HCT116 (cell line): ENCODE data around the gene MROH7. TPM values are rescaled to one million over a fixed set of nuclear protein-coding genes. Genes with fewer than 3 reads are reported as not detected.
A peak's percentile ranks its signal among the peaks of the same experiment; 100 is the strongest.

ENCODE experiments used
- ATAC-seq: fragments of 200-7000 bp; cut with Tn5 transposase; 2 replicates; pipeline ENCODE4 v1.9.1; 2020; ENCODE audit warnings: mild to moderate bottlenecking, moderate library complexity
- BruUV-seq: library from RNA; stranded (reverse); fragments of 400-500 nt; replicated peaks from 2 replicates; lab custom pipeline; 2021; lab: Mats Ljungman, UMichigan
- CTCF ChIA-PET: fragments of 300-600 bp; sonication (Branson Sonifier 250); formaldehyde crosslinking; loops from one replicate; lab custom pipeline; 2021; ENCODE audit warnings: antibody characterized with exemption; lab: Charles Lee
- POLR2A ChIA-PET: fragments of 300-600, 350-600 bp; sonication (Branson Sonifier 250); formaldehyde crosslinking; loops from one replicate; lab custom pipeline; 2021; ENCODE audit warnings: antibody characterized with exemption; lab: Charles Lee
- RAD21 ChIA-PET, 2 experiments: fragments of 300-600 bp; sonication (Branson Sonifier 250); formaldehyde crosslinking; loops; one replicate each; lab custom pipeline; 2023; ENCODE audit warnings: low total read pairs in 2 of 2; ENCODE audit not compliant: uncharacterized antibody in 2 of 2, unreplicated experiment in 2 of 2, low non-redundant PET in 1 of 2; lab: Charles Lee
- DNase-seq: peaks from one replicate; pipeline ENCODE4 v3.0.0-alpha.2; 2010; ENCODE audit warnings: low read depth, low spot score
- H2AFZ ChIP-seq: fragments of 200-600 bp; shearing (Covaris generic), sonication (generic); 2 replicates; pipeline ENCODE4 v1.6.1; 2017; ENCODE audit warnings: low read depth, mixed run types, mixed read lengths, antibody characterized with exemption, low read length; ENCODE audit not compliant: poor library complexity, severe bottlenecking
- H3K27ac ChIP-seq: 2 replicates; pipeline ENCODE4 v1.5.1; 2012; ENCODE audit warnings: low read depth, low read length
- H3K27me3 ChIP-seq: fragments of 200-600 bp; sonication (generic); 2 replicates; pipeline ENCODE4 v1.6.1; 2016; ENCODE audit warnings: mixed run types, low read length, mixed read lengths; ENCODE audit not compliant: insufficient read depth
- H3K36me3 ChIP-seq, 2 experiments: fragments of 200-500 bp in 1 of 2; fragments of 200-600 bp in 1 of 2; sonication (Bioruptor generic) in 1 of 2; sonication (generic) in 1 of 2; 2 replicates each; pipeline versions ENCODE4 v1.5.1 to v1.6.1; 2014 to 2016; ENCODE audit warnings: low read length in 2 of 2, inconsistent platforms in 1 of 2, mixed read lengths in 1 of 2, mixed run types in 1 of 2; ENCODE audit not compliant: insufficient read depth in 2 of 2, control insufficient read depth in 1 of 2
- H3K4me1 ChIP-seq, 2 experiments: fragments of 200-600 bp in 1 of 2; sonication (generic) in 1 of 2; 2 replicates each; pipeline versions ENCODE4 v1.5.1 to v1.6.1; 2012 to 2017; ENCODE audit warnings: low read length in 2 of 2, inconsistent platforms in 1 of 2, mild to moderate bottlenecking in 1 of 2, mixed read lengths in 1 of 2, mixed run types in 1 of 2, moderate library complexity in 1 of 2; ENCODE audit not compliant: insufficient read depth in 2 of 2, control insufficient read depth in 1 of 2
- H3K4me2 ChIP-seq: fragments of 200-600 bp; sonication (generic); 2 replicates; pipeline ENCODE4 v1.6.1; 2017; ENCODE audit warnings: mixed run types, low read length, mixed read lengths
- H3K4me3 ChIP-seq, 2 experiments: fragments of 200-600 bp in 1 of 2; sonication (generic) in 1 of 2; replicated peaks in 1 of 2; 2 replicates each; pipeline ENCODE4 v1.5.1; 2011 to 2016; ENCODE audit warnings: low read length in 2 of 2, control low read depth in 1 of 2, low read depth in 1 of 2, mild to moderate bottlenecking in 1 of 2, mixed read lengths in 1 of 2, mixed run types in 1 of 2
- H3K79me2 ChIP-seq: fragments of 200-600 bp; sonication (generic); 2 replicates; pipeline ENCODE4 v1.6.1; 2017; ENCODE audit warnings: mild to moderate bottlenecking, mixed run types, low read length, moderate library complexity, mixed read lengths; ENCODE audit not compliant: insufficient read depth
- H3K9ac ChIP-seq: fragments of 200-600 bp; sonication (generic); 2 replicates; pipeline ENCODE4 v1.6.1; 2016; ENCODE audit warnings: low read length, mixed read lengths
- H3K9me2 ChIP-seq: fragments of 200-600 bp; sonication (generic), shearing (Covaris generic); 2 replicates; pipeline ENCODE4 v1.6.1; 2017; ENCODE audit warnings: mixed run types, mild to moderate bottlenecking, moderate library complexity; ENCODE audit not compliant: insufficient read depth
- H3K9me3 ChIP-seq, 2 experiments: fragments of 200-500 bp in 1 of 2; fragments of 200-600 bp in 1 of 2; sonication (Bioruptor generic) in 1 of 2; sonication (generic) in 1 of 2; 2 replicates each; pipeline ENCODE4 v1.6.1; 2014 to 2017; ENCODE audit warnings: low read length in 2 of 2, mixed read lengths in 2 of 2, inconsistent platforms in 1 of 2, low read depth in 1 of 2, mild to moderate bottlenecking in 1 of 2, mixed run types in 1 of 2, moderate library complexity in 1 of 2; ENCODE audit not compliant: control insufficient read depth in 1 of 2, insufficient read depth in 1 of 2
- H4K20me1 ChIP-seq: fragments of 200-600 bp; sonication (generic), shearing (Covaris generic); 2 replicates; pipeline ENCODE4 v1.6.1; 2017; ENCODE audit warnings: mixed run types, mild to moderate bottlenecking, moderate library complexity; ENCODE audit not compliant: insufficient read depth
- CBX3 ChIP-seq: IDR thresholded peaks from 2 replicates; pipeline ENCODE4 v1.6.1; 2012; ENCODE audit warnings: low read depth
- CEBPB ChIP-seq: IDR thresholded peaks from 2 replicates; pipeline ENCODE4 v1.6.1; 2012; ENCODE audit warnings: low read depth
- EGR1 ChIP-seq: IDR thresholded peaks from 2 replicates; pipeline ENCODE4 v1.6.1; 2012; ENCODE audit warnings: low read depth
- ELF1 ChIP-seq: IDR thresholded peaks from 2 replicates; pipeline ENCODE4 v1.6.1; 2012; ENCODE audit warnings: low read depth, borderline replicate concordance
- EZH2phosphoT487 ChIP-seq: fragments of 200-600 bp; IDR thresholded peaks from 2 replicates; pipeline ENCODE4 v1.6.1; 2018; ENCODE audit warnings: antibody characterized with exemption, borderline replicate concordance
- FOSL1 ChIP-seq: IDR thresholded peaks from 2 replicates; pipeline ENCODE4 v1.6.1; 2012; ENCODE audit warnings: low read depth
- JUND ChIP-seq: IDR thresholded peaks from 2 replicates; pipeline ENCODE4 v1.6.1; 2012
- POLR2A ChIP-seq: IDR thresholded peaks from 2 replicates; pipeline ENCODE4 v1.7.0; 2011; ENCODE audit warnings: borderline replicate concordance; ENCODE audit not compliant: insufficient read depth, insufficient read length; ENCODE audit errors: extremely low read depth
- POLR2AphosphoS5 ChIP-seq: IDR thresholded peaks from 2 replicates; pipeline ENCODE4 v1.6.1; 2011; ENCODE audit warnings: mild to moderate bottlenecking, low read depth, low read length, moderate library complexity
- SRF ChIP-seq: IDR thresholded peaks from 2 replicates; pipeline ENCODE4 v1.6.1; 2012; ENCODE audit warnings: low read depth
- YY1 ChIP-seq: IDR thresholded peaks from 2 replicates; pipeline ENCODE4 v1.6.1; 2011; ENCODE audit warnings: low read length, low read depth, moderate library complexity, mild to moderate bottlenecking; ENCODE audit not compliant: insufficient replicate concordance; ENCODE audit errors: extremely low read depth
- ZFX ChIP-seq: fragments of 450-650 bp; IDR thresholded peaks from 2 replicates; pipeline ENCODE4 v1.6.1; 2017
- ZNF274 ChIP-seq: fragments of 200-500 bp; sonication (Bioruptor generic); IDR thresholded peaks from 2 replicates; pipeline ENCODE4 v1.6.1; 2014; ENCODE audit warnings: mild to moderate bottlenecking, low read depth, low read length, inconsistent platforms
- intact Hi-C: fragments of 100-400 bp; cut with micrococcal nuclease; formaldehyde crosslinking; loops from 2 replicates; pipeline ENCODE4 v1.10.0; 2022
- total RNA-seq: library from RNA; stranded (reverse); gene quantifications from one replicate; pipeline ENCODE4 v1.2.1, GENCODE V29; 2021; ENCODE audit not compliant: unreplicated experiment
- TF ChIP-seq, protein P1 (sequence below): IDR thresholded peaks from 2 replicates; pipeline ENCODE4 v1.6.1; 2012
- TF ChIP-seq, protein P2 (sequence below): IDR thresholded peaks from 2 replicates; pipeline ENCODE4 v1.6.1; 2012
- TF ChIP-seq, protein P3 (sequence below): IDR thresholded peaks from 2 replicates; pipeline ENCODE4 v1.6.1; 2012; ENCODE audit warnings: low read depth
- TF ChIP-seq, protein P4 (sequence below), 3 experiments: fragments of 200-600 bp in 1 of 3; sonication (generic) in 1 of 3; IDR thresholded peaks in 2 of 3; conservative IDR thresholded peaks in 1 of 3; 2 replicates each; pipeline ENCODE4 v1.5.1; 2012 to 2017; ENCODE audit warnings: low read depth in 2 of 3, low read length in 2 of 3, antibody characterized with exemption in 1 of 3, borderline replicate concordance in 1 of 3, control low read depth in 1 of 3, mild to moderate bottlenecking in 1 of 3, mixed read lengths in 1 of 3, mixed run types in 1 of 3, moderate library complexity in 1 of 3; ENCODE audit not compliant: insufficient read depth in 1 of 3

Gene MROH7
- total RNA-seq, 1 experiment from 2014 or later, result 1.1 TPM

DNA sequence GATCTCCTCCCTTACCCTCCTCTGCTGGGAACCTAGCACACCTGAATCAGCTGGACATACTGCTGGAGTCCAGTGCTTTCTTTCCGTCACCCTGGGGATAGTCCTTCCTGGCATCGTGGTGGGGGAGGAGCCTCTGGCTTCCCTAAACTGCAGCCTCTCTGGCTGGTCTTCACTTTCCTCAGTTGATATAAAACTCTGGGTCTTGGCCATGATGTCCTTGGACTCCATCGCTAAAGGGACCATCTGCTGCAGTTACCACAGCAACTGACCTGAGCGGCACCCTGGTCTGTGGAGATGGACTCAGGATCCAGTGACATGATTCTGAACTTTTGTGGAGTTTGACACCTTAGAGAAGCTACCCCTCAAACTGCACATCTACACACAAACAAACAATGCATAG lies 99.9 kb downstream of the MROH7 start:
- BruUV-seq, result TSS peak; percentile 17
- Histone ChIP-seq H3K79me2 (no peaks in the 10 kb centered on the region), H3K9me3 (no peaks in the 10 kb centered on the region), H2AFZ (no peak overlapping the region), H3K9me2 (no peaks in the 10 kb centered on the region), H3K36me3 (peaks cover 34 to 37% of the 10 kb centered on the region in 2 experiments; a peak in 3 of 4 replicates), H3K4me3 (no peak overlapping the region), H3K9ac (no peak overlapping the region), H4K20me1 (no peaks in the 10 kb centered on the region), H3K27ac (no peak overlapping the region), H3K27me3 (no peaks in the 10 kb centered on the region), H3K4me2 (no peak overlapping the region), H3K4me1 (no peaks in the 10 kb centered on the region)
- RAD21 ChIA-PET, result no interaction called here
- TF ChIP-seq YY1, result no peak
- TF ChIP-seq EZH2phosphoT487, result no peak
- TF ChIP-seq CEBPB, result no peak
- no peak for TF ChIP-seq SRF
- TF ChIP-seq ZNF274, result no peak
- TF ChIP-seq, protein P1, sequence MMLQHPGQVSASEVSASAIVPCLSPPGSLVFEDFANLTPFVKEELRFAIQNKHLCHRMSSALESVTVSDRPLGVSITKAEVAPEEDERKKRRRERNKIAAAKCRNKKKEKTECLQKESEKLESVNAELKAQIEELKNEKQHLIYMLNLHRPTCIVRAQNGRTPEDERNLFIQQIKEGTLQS, result no peak
- TF ChIP-seq, protein P2, sequence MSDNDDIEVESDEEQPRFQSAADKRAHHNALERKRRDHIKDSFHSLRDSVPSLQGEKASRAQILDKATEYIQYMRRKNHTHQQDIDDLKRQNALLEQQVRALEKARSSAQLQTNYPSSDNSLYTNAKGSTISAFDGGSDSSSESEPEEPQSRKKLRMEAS, result no peak
- TF ChIP-seq FOSL1, result no peak
- no peak for TF ChIP-seq POLR2A
- TF ChIP-seq, protein P3, sequence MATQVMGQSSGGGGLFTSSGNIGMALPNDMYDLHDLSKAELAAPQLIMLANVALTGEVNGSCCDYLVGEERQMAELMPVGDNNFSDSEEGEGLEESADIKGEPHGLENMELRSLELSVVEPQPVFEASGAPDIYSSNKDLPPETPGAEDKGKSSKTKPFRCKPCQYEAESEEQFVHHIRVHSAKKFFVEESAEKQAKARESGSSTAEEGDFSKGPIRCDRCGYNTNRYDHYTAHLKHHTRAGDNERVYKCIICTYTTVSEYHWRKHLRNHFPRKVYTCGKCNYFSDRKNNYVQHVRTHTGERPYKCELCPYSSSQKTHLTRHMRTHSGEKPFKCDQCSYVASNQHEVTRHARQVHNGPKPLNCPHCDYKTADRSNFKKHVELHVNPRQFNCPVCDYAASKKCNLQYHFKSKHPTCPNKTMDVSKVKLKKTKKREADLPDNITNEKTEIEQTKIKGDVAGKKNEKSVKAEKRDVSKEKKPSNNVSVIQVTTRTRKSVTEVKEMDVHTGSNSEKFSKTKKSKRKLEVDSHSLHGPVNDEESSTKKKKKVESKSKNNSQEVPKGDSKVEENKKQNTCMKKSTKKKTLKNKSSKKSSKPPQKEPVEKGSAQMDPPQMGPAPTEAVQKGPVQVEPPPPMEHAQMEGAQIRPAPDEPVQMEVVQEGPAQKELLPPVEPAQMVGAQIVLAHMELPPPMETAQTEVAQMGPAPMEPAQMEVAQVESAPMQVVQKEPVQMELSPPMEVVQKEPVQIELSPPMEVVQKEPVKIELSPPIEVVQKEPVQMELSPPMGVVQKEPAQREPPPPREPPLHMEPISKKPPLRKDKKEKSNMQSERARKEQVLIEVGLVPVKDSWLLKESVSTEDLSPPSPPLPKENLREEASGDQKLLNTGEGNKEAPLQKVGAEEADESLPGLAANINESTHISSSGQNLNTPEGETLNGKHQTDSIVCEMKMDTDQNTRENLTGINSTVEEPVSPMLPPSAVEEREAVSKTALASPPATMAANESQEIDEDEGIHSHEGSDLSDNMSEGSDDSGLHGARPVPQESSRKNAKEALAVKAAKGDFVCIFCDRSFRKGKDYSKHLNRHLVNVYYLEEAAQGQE, result no peak
- TF ChIP-seq ELF1, result no peak
- no peak for TF ChIP-seq POLR2AphosphoS5
- TF ChIP-seq EGR1, result no peak
- no peak for TF ChIP-seq ZFX
- no peak for TF ChIP-seq JUND
- no peak for TF ChIP-seq CBX3
- TF ChIP-seq, protein P4, sequence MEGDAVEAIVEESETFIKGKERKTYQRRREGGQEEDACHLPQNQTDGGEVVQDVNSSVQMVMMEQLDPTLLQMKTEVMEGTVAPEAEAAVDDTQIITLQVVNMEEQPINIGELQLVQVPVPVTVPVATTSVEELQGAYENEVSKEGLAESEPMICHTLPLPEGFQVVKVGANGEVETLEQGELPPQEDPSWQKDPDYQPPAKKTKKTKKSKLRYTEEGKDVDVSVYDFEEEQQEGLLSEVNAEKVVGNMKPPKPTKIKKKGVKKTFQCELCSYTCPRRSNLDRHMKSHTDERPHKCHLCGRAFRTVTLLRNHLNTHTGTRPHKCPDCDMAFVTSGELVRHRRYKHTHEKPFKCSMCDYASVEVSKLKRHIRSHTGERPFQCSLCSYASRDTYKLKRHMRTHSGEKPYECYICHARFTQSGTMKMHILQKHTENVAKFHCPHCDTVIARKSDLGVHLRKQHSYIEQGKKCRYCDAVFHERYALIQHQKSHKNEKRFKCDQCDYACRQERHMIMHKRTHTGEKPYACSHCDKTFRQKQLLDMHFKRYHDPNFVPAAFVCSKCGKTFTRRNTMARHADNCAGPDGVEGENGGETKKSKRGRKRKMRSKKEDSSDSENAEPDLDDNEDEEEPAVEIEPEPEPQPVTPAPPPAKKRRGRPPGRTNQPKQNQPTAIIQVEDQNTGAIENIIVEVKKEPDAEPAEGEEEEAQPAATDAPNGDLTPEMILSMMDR (IDR thresholded peaks at IDR 0.05 in 2 of 3, conservative IDR thresholded peaks at IDR 0.05 in 1 of 3; ENCODE audit: borderline replicate concordance in 1 of 3, insufficient read depth in 1 of 3, low read depth in 2 of 3, low read length in 2 of 3), result no peak
- POLR2A ChIA-PET, result no interaction called here
- CTCF ChIA-PET, result no interaction called here
- intact Hi-C loops, result no loop called here
- DNase-seq, result no peak
- ATAC-seq, result no peak
